ENCODE results near the gene RPL35. TPM values are rescaled to one million over a fixed set of nuclear protein-coding genes. Genes with fewer than 3 reads are reported as not detected.

RPL35 gene
- total RNA-seq, 1 experiment from 2014 or later, result 1,637 TPM

GRCh38 chr9:124877021-124877782 is 15.4 kb upstream of the RPL35 start:
- Histone ChIP-seq H3K4me3 (ENCODE audit: low read depth, low read length, poor library complexity, severe bottlenecking) (no peak overlapping the region), H3K27ac (ENCODE audit: low read depth, low read length, poor library complexity, severe bottlenecking) (no peak overlapping the region), H3K36me3 (ENCODE audit: insufficient read depth, low read length, poor library complexity, severe bottlenecking) (peaks cover 74% of the 10 kb centered on the region), H3K9me3 (ENCODE audit: low read depth, low read length, poor library complexity, severe bottlenecking) (no peaks in the 10 kb centered on the region), H3K27me3 (replicated peaks; ENCODE audit: insufficient read depth, low read depth, low read length, poor library complexity) (no peaks in the 10 kb centered on the region), H3K4me1 (ENCODE audit: insufficient read depth, low read length, poor library complexity, severe bottlenecking) (peaks cover 8% of the 10 kb centered on the region)
- no peak for DNase-seq (ENCODE audit: low spot score)
- no peak for TF ChIP-seq CTCF (conservative IDR thresholded peaks at IDR 0.05; ENCODE audit: low read depth, low read length)
- no peak for TF ChIP-seq EZH2 (IDR thresholded peaks at IDR 0.05; ENCODE audit: borderline replicate concordance, low read depth, low read length, poor library complexity, severe bottlenecking)
- intact Hi-C loops (cut with micrococcal nuclease; ENCODE audit: unreplicated experiment), result no loop called here
- CTCF ChIA-PET, result interaction anchor here (1.1 kb wide), 1 partner anchor 9 kb away, joined by 3 read pairs; no protein-coding TSS in a partner anchor
- BruUV-seq (replicated peaks), result TSS peak; percentile 60
- POLR2A ChIA-PET (ENCODE audit: low non-redundant PET), result no interaction called here

- Histone ChIP-seq H3K4me3 (ENCODE audit: low read depth, low read length, poor library complexity, severe bottlenecking) (no peak overlapping the region), H3K4me1 (ENCODE audit: insufficient read depth, low read length, poor library complexity, severe bottlenecking) (peaks cover 14% of the 10 kb centered on the region), H3K27me3 (replicated peaks; ENCODE audit: insufficient read depth, low read depth, low read length, poor library complexity) (no peaks in the 10 kb centered on the region), H3K9me3 (ENCODE audit: low read depth, low read length, poor library complexity, severe bottlenecking) (no peaks in the 10 kb centered on the region), H3K36me3 (ENCODE audit: insufficient read depth, low read length, poor library complexity, severe bottlenecking) (peaks cover 74% of the 10 kb centered on the region), H3K27ac (ENCODE audit: low read depth, low read length, poor library complexity, severe bottlenecking) (no peak overlapping the region)
- intact Hi-C loops (cut with micrococcal nuclease; ENCODE audit: unreplicated experiment), result no loop called here
- TF ChIP-seq CTCF (conservative IDR thresholded peaks at IDR 0.05; ENCODE audit: low read depth, low read length) (no peak), EZH2 (IDR thresholded peaks at IDR 0.05; ENCODE audit: borderline replicate concordance, low read depth, low read length, poor library complexity, severe bottlenecking) (no peak)
- no TSS peak for BruUV-seq (replicated peaks)
- ChIA-PET CTCF (no interaction called here), POLR2A (ENCODE audit: low non-redundant PET) (no interaction called here)
- DNase-seq (ENCODE audit: low spot score), result no peak
These were observed 13.7 kb upstream of the RPL35 start for GRCh38 chr9:124875501-124875900.

- no peak for DNase-seq (ENCODE audit: low spot score)
- Histone ChIP-seq H3K4me3 (ENCODE audit: low read depth, low read length, poor library complexity, severe bottlenecking) (no peak overlapping the region), H3K9me3 (ENCODE audit: low read depth, low read length, poor library complexity, severe bottlenecking) (no peaks in the 10 kb centered on the region), H3K36me3 (ENCODE audit: insufficient read depth, low read length, poor library complexity, severe bottlenecking) (peaks cover 60% of the 10 kb centered on the region), H3K27me3 (replicated peaks; ENCODE audit: insufficient read depth, low read depth, low read length, poor library complexity) (no peaks in the 10 kb centered on the region), H3K4me1 (ENCODE audit: insufficient read depth, low read length, poor library complexity, severe bottlenecking) (peaks cover 18% of the 10 kb centered on the region), H3K27ac (ENCODE audit: low read depth, low read length, poor library complexity, severe bottlenecking) (no peak overlapping the region)
- POLR2A ChIA-PET (ENCODE audit: low non-redundant PET), result no interaction called here
- no TSS peak for BruUV-seq (replicated peaks)
- TF ChIP-seq CTCF (conservative IDR thresholded peaks at IDR 0.05; ENCODE audit: low read depth, low read length), result no peak
- no peak for TF ChIP-seq EZH2 (IDR thresholded peaks at IDR 0.05; ENCODE audit: borderline replicate concordance, low read depth, low read length, poor library complexity, severe bottlenecking)
- intact Hi-C loops (cut with micrococcal nuclease; ENCODE audit: unreplicated experiment), result no loop called here
- CTCF ChIA-PET, result no interaction called here
These were observed 11.9 kb upstream of the RPL35 start for GRCh38 chr9:124873664-124874063.

All from A673 (cell line).